T-helper 2 cell (primary cell): ENCODE results near the gene SPDYE4.
A peak's percentile ranks its signal among the peaks of the same experiment; 100 is the strongest.
"Not testable (repeated sequence)": the region's sequence is repeated elsewhere in the genome, so short reads cannot be mapped to it uniquely, and the experiment has no call there.

ENCODE experiments used
- DNase-seq, 5 experiments: peaks; one replicate each; pipeline versions ENCODE4 v3.0.0 to v3.0.0-alpha.2; 2012 to 2022
- total RNA-seq, 2 donors: gene quantifications; one replicate each; lab custom pipeline; 2026; lab: John Stamatoyannopoulos, UW

Gene SPDYE4, protein sequence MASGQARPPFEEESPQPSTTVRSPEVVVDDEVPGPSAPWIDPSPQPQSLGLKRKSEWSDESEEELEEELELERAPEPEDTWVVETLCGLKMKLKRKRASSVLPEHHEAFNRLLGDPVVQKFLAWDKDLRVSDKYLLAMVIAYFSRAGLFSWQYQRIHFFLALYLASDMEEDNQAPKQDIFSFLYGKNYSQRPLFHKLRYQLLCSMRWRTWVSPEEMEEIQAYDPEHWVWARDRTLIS
- total RNA-seq: 0 to 0.13 reads per million in 2 donors

- no peak for DNase-seq
Observed at GRCh38 chr17:8758137-8758596, at the start of gene SPDYE4. SPDYE4 (minus strand) TSS chr17:8758546; CDS start chr17:8758382, 164 bp downstream.

DNA sequence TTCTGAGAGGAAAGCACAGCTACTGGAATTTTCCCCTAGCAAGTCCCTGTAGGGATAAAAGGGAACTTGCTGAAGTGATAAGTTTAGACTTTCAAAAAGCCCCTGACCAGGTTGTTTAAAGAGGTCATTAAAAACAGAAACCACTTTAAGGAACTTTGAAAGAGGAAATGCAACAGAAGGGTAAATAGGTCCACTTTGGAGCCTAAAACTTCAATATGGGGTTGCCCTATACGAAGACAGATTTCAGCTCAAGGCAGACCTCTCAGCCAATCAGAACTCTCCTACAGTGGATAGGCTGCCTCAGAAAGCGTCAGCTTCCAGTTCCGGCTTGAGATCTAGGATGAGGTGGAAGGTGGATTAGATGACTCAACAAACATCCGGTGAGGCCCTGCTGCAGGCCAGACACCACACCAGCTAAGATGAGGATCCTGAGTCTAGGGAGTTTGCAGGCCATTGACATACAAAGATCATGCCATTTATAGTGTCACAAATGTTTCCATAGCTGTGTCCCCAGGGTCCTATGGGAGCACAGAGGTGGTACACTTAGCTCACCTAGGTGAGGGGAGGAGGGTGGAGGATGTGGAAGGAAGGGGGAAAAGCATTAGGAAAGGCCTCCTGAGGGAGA lies 48.7 kb upstream of the SPDYE4 start:
- peak in 1 of 5 experiments; percentile 54 for DNase-seq

DNA sequence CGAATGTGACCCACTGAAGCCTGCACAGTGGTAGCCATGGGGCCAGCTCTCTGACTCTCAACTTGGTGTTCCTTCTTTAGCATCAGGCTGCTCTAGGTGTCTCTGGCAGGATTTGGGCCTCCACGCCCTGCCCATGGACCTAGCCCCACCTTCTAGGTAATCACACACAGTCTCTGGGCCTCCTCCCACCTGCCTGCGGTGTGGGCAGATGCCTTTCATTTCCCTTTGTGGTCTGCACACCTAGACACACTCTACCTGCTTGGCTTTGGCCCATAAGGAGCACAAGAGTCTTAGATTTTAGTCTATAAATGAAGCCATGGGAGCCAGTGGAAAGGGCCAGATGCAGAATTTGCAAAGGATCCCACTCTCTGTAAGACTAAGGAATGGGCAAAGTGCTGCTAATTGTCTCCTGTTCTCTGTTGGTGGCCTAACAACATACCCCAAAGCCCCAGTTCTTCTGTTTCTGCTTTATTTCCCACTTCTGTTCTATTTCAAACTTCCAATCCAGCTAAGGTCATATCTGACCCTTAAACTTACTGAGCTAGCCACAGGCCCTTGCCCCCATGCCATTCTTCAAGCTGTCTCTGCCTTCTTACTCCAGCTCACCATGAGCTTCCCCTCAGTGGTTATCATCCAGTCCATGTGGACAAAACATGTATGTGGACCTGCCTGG lies 48.0 kb upstream of the SPDYE4 start:
- DNase-seq: no peak

GRCh38 chr17:8805396-8805795 lies 47.0 kb upstream of the SPDYE4 start:
- DNase-seq: not testable (repeated sequence)

DNA sequence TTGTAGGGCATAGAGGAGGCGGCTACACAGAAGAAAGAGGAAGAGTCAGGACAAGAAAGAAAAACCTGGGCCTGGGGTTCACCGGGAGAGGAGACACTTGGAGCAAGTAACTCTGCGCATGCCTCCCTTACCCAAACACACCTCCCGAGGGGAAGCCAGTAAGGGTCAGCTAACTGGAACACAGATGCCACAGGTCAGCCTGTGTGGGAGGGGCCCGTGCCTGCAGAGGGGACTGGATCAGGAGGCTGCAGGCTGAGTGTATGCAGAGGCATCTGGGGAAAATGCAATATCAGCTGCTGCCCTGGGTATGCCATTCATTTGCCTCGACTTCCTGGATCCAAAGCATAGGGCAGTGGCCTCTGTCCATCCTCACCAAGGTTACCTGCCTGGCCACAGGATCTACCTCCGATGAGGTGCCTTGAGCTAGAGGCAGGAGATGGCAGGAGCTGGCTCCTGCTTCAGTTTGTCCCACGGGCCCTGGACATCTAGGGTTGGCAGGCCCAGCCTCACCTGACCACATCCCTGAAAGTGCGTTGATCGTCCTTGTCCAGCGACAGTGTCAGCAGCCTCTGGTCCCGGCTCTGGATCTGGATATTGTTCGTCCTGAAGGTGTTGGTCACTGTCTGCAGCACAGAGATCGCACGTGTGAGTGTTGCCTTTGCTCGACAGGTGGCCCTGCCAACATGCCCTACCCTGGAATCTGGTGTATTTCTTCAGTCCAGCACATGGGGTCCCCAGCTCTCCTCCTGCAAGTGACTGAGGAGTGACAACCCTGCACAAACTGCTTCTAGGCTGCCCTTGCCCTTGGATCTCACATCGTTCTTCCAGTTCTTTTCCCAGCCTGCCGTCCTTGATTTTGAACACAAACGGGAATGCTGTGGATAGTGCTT lies 45.4 kb upstream of the SPDYE4 start:
- DNase-seq: peak in 1 of 5 experiments; percentile 8

DNA sequence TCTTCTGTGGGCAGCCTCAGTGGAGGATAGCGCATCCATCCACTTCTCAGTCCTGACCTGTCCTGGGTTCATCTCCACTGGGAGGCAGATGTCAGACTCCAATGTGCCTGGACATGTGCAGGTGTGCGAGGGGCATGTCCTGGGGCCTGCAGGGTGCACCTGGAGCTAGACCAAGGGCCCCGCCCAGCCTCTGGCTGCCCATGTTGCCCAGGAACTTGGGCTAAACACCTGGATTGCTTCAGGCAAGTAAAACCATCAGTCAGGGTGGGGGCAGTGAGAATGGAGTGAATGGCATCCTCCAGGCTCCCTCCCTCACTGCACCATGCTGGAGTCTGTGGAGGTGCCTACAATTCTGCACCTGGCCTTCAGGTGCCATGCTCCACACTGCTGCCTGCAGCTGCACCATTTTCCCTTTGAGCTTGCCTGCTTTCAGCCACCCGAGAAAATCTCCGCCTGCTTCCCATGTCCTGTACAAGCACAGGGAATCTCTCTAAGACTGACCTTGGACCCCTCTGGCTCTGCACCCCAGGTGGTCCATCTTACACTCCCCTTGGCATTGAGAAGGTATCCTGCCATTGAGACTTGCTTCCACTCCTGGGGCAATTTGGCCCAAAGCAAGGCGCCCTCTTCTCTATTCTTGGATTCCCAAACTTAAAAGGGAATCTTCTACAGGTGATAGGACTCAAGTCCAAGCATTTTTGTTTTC lies 42.9 kb upstream of the SPDYE4 start:
- DNase-seq: no peak

DNA sequence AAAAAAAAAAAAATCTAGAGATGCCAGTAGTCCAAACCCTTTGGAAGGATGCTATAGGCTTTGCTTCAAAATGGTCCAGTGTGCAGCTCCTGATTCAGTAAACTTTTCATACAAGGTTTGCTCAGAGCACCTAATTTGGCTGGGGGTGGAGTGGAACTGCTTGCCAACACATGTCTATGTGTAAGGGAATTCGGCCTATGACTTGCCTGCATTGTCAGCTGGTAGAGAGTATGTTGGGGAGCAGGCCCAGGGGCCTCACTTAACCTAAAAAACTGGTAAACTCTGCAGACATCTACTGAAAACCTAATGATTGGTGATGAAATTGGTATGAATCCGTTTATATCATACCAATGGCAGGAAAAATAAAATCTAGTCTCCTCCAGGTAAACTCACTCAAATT lies 42.3 kb upstream of the SPDYE4 start:
- DNase-seq: no peak

DNA sequence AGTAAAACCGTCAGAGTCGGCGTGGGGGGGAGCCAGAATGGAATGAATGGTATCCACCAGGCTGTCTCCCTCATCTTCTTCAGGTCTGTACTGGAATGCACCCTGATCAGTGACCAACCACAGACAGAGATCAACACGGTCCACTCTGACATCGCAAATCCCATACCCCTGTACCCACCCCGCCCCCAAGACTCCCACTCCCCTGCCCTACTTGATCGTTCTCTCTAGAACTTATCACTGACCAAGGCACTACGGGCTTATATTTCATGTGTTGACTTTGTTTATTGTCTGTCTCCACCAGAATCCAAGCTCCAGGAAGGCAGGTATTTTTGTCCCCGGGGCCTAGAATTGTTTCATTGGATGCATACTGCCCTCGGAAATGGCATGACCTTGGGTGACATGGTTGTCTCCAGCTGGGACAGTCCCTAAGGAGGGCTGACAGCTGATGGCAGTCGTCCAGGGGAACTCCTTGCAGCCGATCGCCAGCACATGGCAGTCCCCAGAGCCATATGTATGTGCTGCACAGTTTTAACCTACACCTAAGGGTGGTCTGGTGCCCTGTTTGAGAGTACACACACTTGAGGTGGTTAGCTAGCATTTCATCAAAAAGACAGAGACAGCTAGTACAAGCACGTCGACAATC lies 41.3 kb upstream of the SPDYE4 start:
- DNase-seq: no peak

DNA sequence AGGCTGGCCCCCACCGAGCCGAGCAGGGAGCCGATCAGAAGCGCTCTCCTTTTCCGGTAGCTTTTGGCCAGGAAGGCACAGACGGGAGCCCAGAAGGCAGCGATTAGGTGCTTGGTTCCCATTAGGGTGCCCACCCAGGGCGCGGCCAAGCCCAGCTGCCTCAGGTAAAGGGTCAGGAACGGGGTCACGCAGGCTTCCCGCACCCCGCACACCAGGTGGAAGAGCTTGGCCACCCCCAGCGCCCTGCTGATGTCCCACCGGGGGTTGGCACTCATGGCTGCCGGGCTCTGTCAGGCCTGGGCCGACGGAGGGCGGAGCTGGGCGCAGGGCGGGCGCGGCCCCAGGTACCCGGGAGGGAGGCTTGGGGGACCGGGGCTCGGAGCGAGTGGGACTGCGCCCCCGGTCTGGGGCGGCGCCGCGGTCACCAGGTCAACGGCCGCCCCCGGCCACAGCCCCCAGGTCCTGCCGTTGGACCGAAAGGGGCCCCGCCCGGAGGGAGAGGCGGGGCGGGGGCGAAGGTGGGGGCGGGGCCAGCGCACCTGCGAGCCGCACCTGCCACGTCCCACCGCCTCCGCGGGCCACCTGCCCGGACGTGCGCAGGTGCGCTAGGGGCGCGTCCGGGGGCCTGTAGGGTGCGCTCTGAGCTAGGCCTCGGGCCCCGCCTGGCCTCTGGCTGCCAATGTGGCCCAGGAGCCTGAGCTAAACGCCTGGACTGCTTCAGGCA lies 40.7 kb upstream of the SPDYE4 start, which contains the start of gene MFSD6L:
MFSD6L (minus strand) TSS at position 520 of the 724 bp plus-strand sequence; CDS start at position 275, 245 bp downstream.
- peak in 1 of 5 experiments; percentile 12 for DNase-seq

- no peak for DNase-seq
Observed at GRCh38 chr17:8798176-8798845, 40.0 kb upstream of the SPDYE4 start.

GRCh38 chr17:8797621-8798175 lies 39.4 kb upstream of the SPDYE4 start:
- DNase-seq: no peak

GRCh38 chr17:8794636-8795035 lies 36.3 kb upstream of the SPDYE4 start:
- DNase-seq: no peak

DNA sequence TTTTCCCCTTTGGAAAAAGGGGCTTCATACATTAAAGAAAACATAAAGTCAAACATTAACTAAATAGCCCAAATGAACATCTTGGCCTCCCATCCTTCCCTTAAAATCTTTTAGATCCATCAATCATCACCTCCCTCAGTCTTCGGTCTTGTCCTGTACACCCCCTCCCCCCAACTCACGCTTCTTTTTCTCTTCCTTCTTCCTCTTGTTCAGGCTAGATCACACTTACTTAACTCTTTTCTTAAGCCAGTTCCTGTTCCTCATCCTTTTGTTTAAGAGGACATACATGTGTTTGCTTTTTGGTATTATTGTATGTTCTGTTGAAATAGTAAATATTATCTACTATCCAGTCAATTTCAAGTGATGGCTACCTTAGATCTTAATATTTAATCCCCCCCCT lies 35.3 kb upstream of the SPDYE4 start:
- no peak for DNase-seq

DNA sequence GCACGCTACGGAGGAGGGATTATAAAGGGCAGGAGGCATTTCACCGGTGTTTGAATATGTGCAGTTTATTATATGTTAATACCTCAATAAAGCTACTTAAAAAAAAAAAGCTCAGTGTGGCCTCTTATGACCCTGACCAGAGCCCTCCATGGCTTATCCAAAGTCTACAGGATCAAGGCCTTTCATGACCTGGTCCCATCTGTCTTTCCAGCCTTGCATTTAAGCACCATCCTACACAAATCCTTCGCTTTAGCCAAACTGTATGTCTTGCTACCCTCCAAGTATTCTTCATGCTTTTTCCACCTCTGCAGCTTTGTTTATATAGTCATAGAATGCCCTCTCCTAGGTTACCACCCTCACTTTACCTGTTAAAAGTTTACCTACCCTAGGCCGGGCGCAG lies 34.3 kb upstream of the SPDYE4 start:
- DNase-seq: no peak

GRCh38 chr17:8791910-8792270 lies 33.5 kb upstream of the SPDYE4 start:
- DNase-seq: peak in 1 of 5 experiments; percentile 19

DNA sequence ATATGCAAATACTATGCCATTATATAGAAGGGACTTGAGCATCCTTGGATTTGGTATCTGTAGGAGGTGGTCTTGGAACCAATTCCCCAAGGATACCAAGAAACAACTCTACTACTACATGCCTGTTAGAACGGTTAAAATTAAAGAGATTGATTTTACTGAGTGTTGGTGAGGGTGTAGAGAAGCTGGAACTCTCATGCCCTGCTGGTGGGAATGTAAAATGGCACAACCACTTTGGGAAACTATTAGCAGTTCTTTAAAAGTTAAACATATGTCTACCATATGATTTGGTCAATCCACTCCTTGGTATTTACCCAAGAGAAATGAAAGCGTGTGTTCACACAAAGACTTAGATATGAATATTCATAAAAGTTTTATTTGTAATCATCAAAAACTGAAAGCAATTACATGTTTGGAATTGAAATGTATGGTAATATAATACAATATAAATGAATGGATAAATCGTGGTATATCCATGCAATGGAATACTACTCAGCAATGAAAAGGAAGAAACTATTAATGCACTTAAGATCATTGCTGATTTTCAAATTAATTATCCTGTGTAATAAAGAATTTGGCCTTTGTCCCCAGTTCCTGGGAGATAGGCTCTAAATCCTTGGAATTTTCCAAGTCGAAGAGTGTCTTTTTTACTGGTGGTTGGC lies 33.0 kb upstream of the SPDYE4 start:
- no peak for DNase-seq

GRCh38 chr17:8789743-8790142 lies 31.4 kb upstream of the SPDYE4 start:
- DNase-seq: no peak

DNA sequence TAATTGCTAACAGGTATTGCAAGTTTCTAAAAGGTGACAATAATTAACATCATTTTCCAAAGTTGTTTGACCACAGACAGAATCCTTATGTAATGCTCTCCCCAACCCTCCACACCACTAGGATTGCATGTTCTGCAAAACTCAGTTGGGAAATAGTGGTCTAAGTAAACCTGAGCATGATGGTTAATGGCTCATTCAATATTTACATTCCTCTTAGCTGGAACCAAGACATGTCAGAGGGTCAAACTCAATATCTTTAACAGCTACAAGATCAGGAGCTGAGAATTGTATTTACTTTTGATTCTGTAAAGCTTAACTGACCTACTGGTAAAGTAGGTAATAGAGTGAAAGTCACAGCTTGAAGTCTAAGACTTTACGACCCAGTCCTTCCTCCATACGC lies 30.7 kb upstream of the SPDYE4 start:
- DNase-seq: no peak
